Hepatocyte (in vitro differentiated cells): ENCODE measurements around the gene SLC13A3.

Source experiments
- CTCF ChIP-seq: fragments of 200-600 bp; sonication (generic); IDR thresholded peaks from 2 replicates; pipeline ENCODE4 v1.5.1; 2016; ENCODE audit warnings: antibody characterized with exemption, mild to moderate bottlenecking; ENCODE audit not compliant: poor library complexity
- EZH2 ChIP-seq: fragments of 200-600 bp; sonication (generic); IDR thresholded peaks from 2 replicates; pipeline ENCODE4 v1.6.1; 2016; ENCODE audit warnings: antibody characterized with exemption, mild to moderate bottlenecking, borderline replicate concordance
- EZH2phosphoT487 ChIP-seq: fragments of 200-600 bp; sonication (generic); IDR thresholded peaks from one replicate; pipeline ENCODE4 v1.6.1; 2018; ENCODE audit warnings: antibody characterized with exemption, mild to moderate bottlenecking, low read depth, moderate library complexity; ENCODE audit not compliant: unreplicated experiment, severe bottlenecking

- no peak for TF ChIP-seq CTCF
- TF ChIP-seq EZH2: no peak
- TF ChIP-seq EZH2phosphoT487: no peak
These were observed 19.6 kb upstream of the SLC13A3 start for GRCh38 chr20:46670585-46671584.
